ENCODE data around the gene PTPRD.

DNA sequence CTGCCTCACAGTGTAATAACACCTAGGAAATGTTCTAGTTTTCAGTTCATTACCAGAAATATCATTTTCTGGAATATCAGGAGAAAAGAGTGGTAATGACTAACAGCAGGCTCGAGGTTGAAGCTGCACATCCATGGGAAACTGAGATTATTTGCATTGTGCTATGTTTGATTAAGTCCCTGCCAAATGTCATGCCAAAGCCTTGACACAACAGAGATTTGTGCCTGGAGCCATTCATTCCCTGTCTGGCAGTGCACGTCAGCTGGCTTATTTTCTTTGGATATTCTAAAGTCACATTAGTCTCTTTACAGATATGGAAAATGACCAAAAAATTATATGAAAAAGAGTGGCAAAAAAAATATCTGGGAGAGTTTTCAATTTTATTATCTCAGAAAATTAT is 848.0 kb downstream of the PTPRD start:
- no peak for TF ChIP-seq POLR2A (IDR thresholded peaks at IDR 0.05)
- TF ChIP-seq, protein P1, sequence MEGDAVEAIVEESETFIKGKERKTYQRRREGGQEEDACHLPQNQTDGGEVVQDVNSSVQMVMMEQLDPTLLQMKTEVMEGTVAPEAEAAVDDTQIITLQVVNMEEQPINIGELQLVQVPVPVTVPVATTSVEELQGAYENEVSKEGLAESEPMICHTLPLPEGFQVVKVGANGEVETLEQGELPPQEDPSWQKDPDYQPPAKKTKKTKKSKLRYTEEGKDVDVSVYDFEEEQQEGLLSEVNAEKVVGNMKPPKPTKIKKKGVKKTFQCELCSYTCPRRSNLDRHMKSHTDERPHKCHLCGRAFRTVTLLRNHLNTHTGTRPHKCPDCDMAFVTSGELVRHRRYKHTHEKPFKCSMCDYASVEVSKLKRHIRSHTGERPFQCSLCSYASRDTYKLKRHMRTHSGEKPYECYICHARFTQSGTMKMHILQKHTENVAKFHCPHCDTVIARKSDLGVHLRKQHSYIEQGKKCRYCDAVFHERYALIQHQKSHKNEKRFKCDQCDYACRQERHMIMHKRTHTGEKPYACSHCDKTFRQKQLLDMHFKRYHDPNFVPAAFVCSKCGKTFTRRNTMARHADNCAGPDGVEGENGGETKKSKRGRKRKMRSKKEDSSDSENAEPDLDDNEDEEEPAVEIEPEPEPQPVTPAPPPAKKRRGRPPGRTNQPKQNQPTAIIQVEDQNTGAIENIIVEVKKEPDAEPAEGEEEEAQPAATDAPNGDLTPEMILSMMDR (IDR thresholded peaks at IDR 0.05) = no peak
- no peak for TF ChIP-seq EP300 (IDR thresholded peaks at IDR 0.05)

Measured in ovary (tissue), 3 donors.